B cell (primary cell): ENCODE measurements around the gene ZNF185. TPM values are rescaled to one million over a fixed set of nuclear protein-coding genes. Genes with fewer than 3 reads are reported as not detected.

Source experiments
- ATAC-seq: fragments of 200-7000 bp; cut with Tn5 transposase; one replicate; pipeline ENCODE4 v1.10.0; 2021; ENCODE audit warnings: low read depth, mild to moderate bottlenecking, moderate number of reproducible peaks, moderate library complexity
- CTCF ChIA-PET: fragments of 350-600 bp; sonication (Branson Sonifier 250); formaldehyde crosslinking; loops from one replicate; lab custom pipeline; 2021; ENCODE audit warnings: antibody characterized with exemption, inconsistent platforms; lab: Charles Lee
- POLR2A ChIA-PET: fragments of 350-600 bp; sonication (Branson Sonifier 250); formaldehyde crosslinking; loops from one replicate; lab custom pipeline; 2021; ENCODE audit warnings: antibody characterized with exemption; lab: Charles Lee
- DNase-seq: peaks from one replicate; pipeline ENCODE4 v3.0.0; 2013
- H2AFZ ChIP-seq: 2 replicates; pipeline ENCODE4 v1.6.1; 2012; ENCODE audit warnings: mild to moderate bottlenecking, low read depth, low read length; ENCODE audit not compliant: insufficient read depth, poor library complexity, severe bottlenecking
- H3K27ac ChIP-seq, 2 donors: 1 replicate in 1 of 2; 2 replicates in 1 of 2; pipeline ENCODE4 v1.5.1; 2012 to 2013; ENCODE audit warnings: low read length in 2 of 2, mild to moderate bottlenecking in 2 of 2, moderate library complexity in 1 of 2
- H3K27me3 ChIP-seq, 4 experiments: fragments of 200-600 bp in 1 of 4; sonication (generic) in 1 of 4; replicated peaks in 1 of 4; 1 replicate in 2 of 4; 2 replicates in 2 of 4; pipeline versions ENCODE4 v1.6.1 to v1.7.0; 2013 to 2016; ENCODE audit warnings: low read length in 3 of 4, mild to moderate bottlenecking in 2 of 4, mixed read lengths in 1 of 4, moderate library complexity in 1 of 4; ENCODE audit not compliant: insufficient read depth in 4 of 4, control insufficient read depth in 3 of 4; ENCODE audit errors: control extremely low read depth in 1 of 4
- H3K36me3 ChIP-seq, 2 experiments: replicated peaks in 1 of 2; 1 replicate in 1 of 2; 2 replicates in 1 of 2; pipeline versions ENCODE4 v1.6.1 to v1.7.1; 2013; ENCODE audit warnings: low read length in 1 of 2; ENCODE audit not compliant: insufficient read depth in 2 of 2, control insufficient read depth in 1 of 2; ENCODE audit errors: control extremely low read depth in 1 of 2, extremely low read depth in 1 of 2
- H3K4me1 ChIP-seq, 2 donors: fragments of 200-600 bp in 1 of 2; sonication (generic) in 1 of 2; 1 replicate in 1 of 2; 2 replicates in 1 of 2; pipeline versions ENCODE4 v1.5.1 to v1.6.1; 2013 to 2017; ENCODE audit warnings: low read length in 2 of 2; ENCODE audit not compliant: control insufficient read depth in 2 of 2, insufficient read depth in 2 of 2
- H3K4me2 ChIP-seq: replicated peaks from 2 replicates; pipeline ENCODE3; 2012; ENCODE audit warnings: mild to moderate bottlenecking, low read depth, low read length; ENCODE audit not compliant: poor library complexity, severe bottlenecking
- H3K4me3 ChIP-seq, 5 experiments: fragments of 200-600 bp in 1 of 5; sonication (generic) in 1 of 5; 1 replicate in 3 of 5; 2 replicates in 2 of 5; pipeline versions ENCODE4 v1.5.1 to v1.7.0; 2011 to 2016; ENCODE audit warnings: low read length in 4 of 5, mild to moderate bottlenecking in 4 of 5, low read depth in 2 of 5, control low read depth in 1 of 5, moderate library complexity in 1 of 5; ENCODE audit not compliant: insufficient read depth in 1 of 5; ENCODE audit errors: control extremely low read depth in 1 of 5, extremely low read depth in 1 of 5
- H3K79me2 ChIP-seq: fragments of 200-600 bp; sonication (generic); one replicate; pipeline ENCODE4 v1.6.0; 2016; ENCODE audit warnings: low read length; ENCODE audit not compliant: control insufficient read depth, insufficient read depth
- H3K9ac ChIP-seq: fragments of 200-600 bp; sonication (generic); 2 replicates; pipeline ENCODE4 v1.6.1; 2017; ENCODE audit warnings: mild to moderate bottlenecking, low read length, moderate library complexity
- H3K9me3 ChIP-seq, 3 donors: one replicate each; pipeline versions ENCODE4 v1.6.1 to v1.7.1; 2013; ENCODE audit warnings: low read length in 2 of 3; ENCODE audit not compliant: control insufficient read depth in 2 of 3, insufficient read depth in 1 of 3; ENCODE audit errors: control extremely low read depth in 1 of 3
- H4K20me1 ChIP-seq: 2 replicates; pipeline ENCODE4 v1.6.0; 2012; ENCODE audit warnings: mild to moderate bottlenecking, low read length; ENCODE audit not compliant: insufficient read depth, control insufficient read depth, poor library complexity, severe bottlenecking
- H3K27ac Mint-ChIP-seq: one replicate; pipeline ENCODE4 v1.8.0; 2021; ENCODE audit warnings: mixed read lengths
- H3K27me3 Mint-ChIP-seq: one replicate; pipeline ENCODE4 v1.8.0; 2021; ENCODE audit warnings: mixed read lengths
- H3K4me1 Mint-ChIP-seq: one replicate; pipeline ENCODE4 v1.8.0; 2021; ENCODE audit warnings: mixed read lengths
- H3K4me3 Mint-ChIP-seq: one replicate; pipeline ENCODE4 v1.8.0; 2021; ENCODE audit warnings: mixed read lengths
- H3K9me3 Mint-ChIP-seq: one replicate; pipeline ENCODE4 v1.8.0; 2022; ENCODE audit warnings: mixed read lengths; ENCODE audit not compliant: insufficient read depth
- EZH2 ChIP-seq: IDR thresholded peaks from 2 replicates; pipeline ENCODE4 v1.6.1; 2012; ENCODE audit warnings: borderline replicate concordance, low read depth, mild to moderate bottlenecking, moderate library complexity, low read length; ENCODE audit not compliant: insufficient read depth, poor library complexity, severe bottlenecking
- WGBS: methylation state at CpG from one replicate; pipeline ENCODE4 v1.1.5; 2013; ENCODE audit warnings: missing lambda C conversion rate; ENCODE audit not compliant: insufficient coverage; 5-methylcytosine and 5-hydroxymethylcytosine counted together
- intact Hi-C: fragments of 100-400 bp; cut with micrococcal nuclease; formaldehyde crosslinking; loops from one replicate; pipeline ENCODE4 v1.10.0; 2022
- polyA plus RNA-seq: library from polyadenylated mRNA; depleted of rRNA; stranded (reverse); fragments of >200 nt; gene quantifications from 2 replicates; pipeline ENCODE4 v1.2.3, GENCODE V29; 2012
- total RNA-seq, 2 donors: library from RNA; stranded (reverse); fragments of 120-200 nt in 1 of 2; gene quantifications; 1 replicate in 1 of 2; 2 replicates in 1 of 2; pipeline versions ENCODE4 v1.2.3 to v1.2.4, GENCODE V29; 2013 to 2022
- TF ChIP-seq, protein P1 (sequence below): fragments of 200-600 bp; IDR thresholded peaks from one replicate; pipeline ENCODE4 v1.8.0; 2022; ENCODE audit warnings: antibody characterized with exemption, mild to moderate bottlenecking

Gene ZNF185
- total and polyA plus RNA-seq, 2 donors (not counting 1 experiment from before 2014, with no cell fraction given), result 0.89 to 2.3 TPM

DNA sequence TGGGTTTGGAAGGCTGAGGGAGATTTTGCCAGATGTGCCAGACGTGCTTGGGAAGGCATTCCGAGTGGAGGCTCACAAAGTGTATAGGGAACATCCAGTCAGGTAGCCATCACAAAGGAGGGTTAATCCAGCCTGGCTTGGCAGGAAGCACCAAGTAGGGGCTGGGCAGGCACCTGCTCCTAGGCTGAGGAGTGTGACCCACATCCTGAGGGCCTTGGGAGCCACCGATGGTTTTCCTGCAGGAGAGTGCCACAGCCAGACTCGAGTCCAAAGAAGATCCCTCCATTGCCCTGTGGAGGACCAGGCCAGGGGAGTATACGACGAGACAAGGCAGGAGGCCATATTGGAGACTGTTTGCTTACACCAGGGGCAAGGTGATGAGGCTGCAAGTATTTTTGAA, 48.8 kb downstream of the ZNF185 start:
- intact Hi-C loops, result loop anchor here (10.0 kb wide), 1 partner anchor 1018 kb away; no protein-coding TSS in a partner anchor
- no peak overlapping the region for H3K27ac ChIP-seq
- Mint-ChIP-seq H3K9me3 (no peaks in the 10 kb centered on the region), H3K4me3 (no peak overlapping the region), H3K27ac (no peak overlapping the region), H3K4me1 (peaks cover 3% of the 10 kb centered on the region), H3K27me3 (no peaks in the 10 kb centered on the region)
- peaks cover 5 to 7% of the 10 kb centered on the region in 2 donors for H3K4me1 ChIP-seq
- no peaks in the 10 kb centered on the region for H3K27me3 ChIP-seq
- H3K4me3 ChIP-seq, result no peak overlapping the region
- WGBS, result 98% methylated on average over 4 of the region's 6 CpGs
- ATAC-seq (no peak), DNase-seq (no peak)
- H3K9ac ChIP-seq, result no peak overlapping the region
- no peaks in the 10 kb centered on the region for H3K9me3 ChIP-seq
- H3K4me2 ChIP-seq, result no peak overlapping the region
- POLR2A ChIA-PET, result no interaction called here
- no peaks in the 10 kb centered on the region for H3K79me2 ChIP-seq
- TF ChIP-seq, protein P1, sequence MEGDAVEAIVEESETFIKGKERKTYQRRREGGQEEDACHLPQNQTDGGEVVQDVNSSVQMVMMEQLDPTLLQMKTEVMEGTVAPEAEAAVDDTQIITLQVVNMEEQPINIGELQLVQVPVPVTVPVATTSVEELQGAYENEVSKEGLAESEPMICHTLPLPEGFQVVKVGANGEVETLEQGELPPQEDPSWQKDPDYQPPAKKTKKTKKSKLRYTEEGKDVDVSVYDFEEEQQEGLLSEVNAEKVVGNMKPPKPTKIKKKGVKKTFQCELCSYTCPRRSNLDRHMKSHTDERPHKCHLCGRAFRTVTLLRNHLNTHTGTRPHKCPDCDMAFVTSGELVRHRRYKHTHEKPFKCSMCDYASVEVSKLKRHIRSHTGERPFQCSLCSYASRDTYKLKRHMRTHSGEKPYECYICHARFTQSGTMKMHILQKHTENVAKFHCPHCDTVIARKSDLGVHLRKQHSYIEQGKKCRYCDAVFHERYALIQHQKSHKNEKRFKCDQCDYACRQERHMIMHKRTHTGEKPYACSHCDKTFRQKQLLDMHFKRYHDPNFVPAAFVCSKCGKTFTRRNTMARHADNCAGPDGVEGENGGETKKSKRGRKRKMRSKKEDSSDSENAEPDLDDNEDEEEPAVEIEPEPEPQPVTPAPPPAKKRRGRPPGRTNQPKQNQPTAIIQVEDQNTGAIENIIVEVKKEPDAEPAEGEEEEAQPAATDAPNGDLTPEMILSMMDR, result no peak
- no peak for TF ChIP-seq EZH2
- no peak overlapping the region for H2AFZ ChIP-seq
- H4K20me1 ChIP-seq, result no peaks in the 10 kb centered on the region
- CTCF ChIA-PET, result no interaction called here
- no peaks in the 10 kb centered on the region for H3K36me3 ChIP-seq

Other genes starting within 250 kb of the ZNF185 start
- not detected in 2 replicates for gene MAGEA3, start 199.3 kb upstream of the ZNF185 start, total RNA-seq
- not detected in 2 replicates for gene MAGEA3, start 199.3 kb upstream of the ZNF185 start, polyA plus RNA-seq
- not detected in 2 replicates for gene CSAG2, start 188.8 kb upstream of the ZNF185 start, total RNA-seq
- not detected in 2 replicates for gene CSAG2, start 188.8 kb upstream of the ZNF185 start, polyA plus RNA-seq
- gene MAGEA2B, start 183.4 kb upstream of the ZNF185 start, total RNA-seq, result not detected in 2 replicates
- gene MAGEA2B, start 183.4 kb upstream of the ZNF185 start, polyA plus RNA-seq, result not detected in 2 replicates
- gene CSAG1, start 164.3 kb upstream of the ZNF185 start, total RNA-seq, result not detected in 2 replicates
- gene CSAG1, start 164.3 kb upstream of the ZNF185 start, polyA plus RNA-seq, result not detected in 2 replicates
- gene MAGEA12, start 164.3 kb upstream of the ZNF185 start, total RNA-seq, result not detected in 2 replicates
- gene MAGEA12, start 164.3 kb upstream of the ZNF185 start, polyA plus RNA-seq, result not detected in 2 replicates
- not detected in 2 replicates for gene MAGEA2, start 144.2 kb upstream of the ZNF185 start, total RNA-seq
- not detected in 2 replicates for gene MAGEA2, start 144.2 kb upstream of the ZNF185 start, polyA plus RNA-seq
- not detected in 2 replicates for gene CSAG3, start 138.8 kb upstream of the ZNF185 start, total RNA-seq
- gene CSAG3, start 138.8 kb upstream of the ZNF185 start, polyA plus RNA-seq, result not detected in 2 replicates
- gene MAGEA6, start 128.4 kb upstream of the ZNF185 start, total RNA-seq, result not detected in 2 replicates
- gene MAGEA6, start 128.4 kb upstream of the ZNF185 start, polyA plus RNA-seq, result not detected in 2 replicates
- 9.4 and 11.1 TPM in 2 replicates for gene CETN2, start 67.3 kb upstream of the ZNF185 start, total RNA-seq
- gene CETN2, start 67.3 kb upstream of the ZNF185 start, polyA plus RNA-seq, result 3.3 and 3.7 TPM in 2 replicates
- gene NSDHL, start 67.0 kb upstream of the ZNF185 start, total RNA-seq, result 8.5 and 10.3 TPM in 2 replicates
- 3.1 and 4.9 TPM in 2 replicates for gene NSDHL, start 67.0 kb upstream of the ZNF185 start, polyA plus RNA-seq
- gene PNMA5, start 96.0 kb downstream of the ZNF185 start, total RNA-seq, result 0.62 and 1.1 TPM in 2 replicates
- gene PNMA5, start 96.0 kb downstream of the ZNF185 start, polyA plus RNA-seq, result 0.35 and 0.49 TPM in 2 replicates
- gene PNMA3, start 158.4 kb downstream of the ZNF185 start, total RNA-seq, result 3.3 and 4.2 TPM in 2 replicates
- 2.5 and 3.8 TPM in 2 replicates for gene PNMA3, start 158.4 kb downstream of the ZNF185 start, polyA plus RNA-seq
- gene PNMA6A, start 174.4 kb downstream of the ZNF185 start, total RNA-seq, result 0.20 and 0.39 TPM in 2 replicates
- 0.12 and 0.14 TPM in 2 replicates for gene PNMA6A, start 174.4 kb downstream of the ZNF185 start, polyA plus RNA-seq